Prostate gland (tissue), 2 donors: ENCODE measurements around the gene HLA-B. TPM values are rescaled to one million over a fixed set of nuclear protein-coding genes. Genes with fewer than 3 reads are reported as not detected.

Experiments used
- DNase-seq: peaks from one replicate; pipeline ENCODE4 v3.0.0-alpha.2; 2019; ENCODE audit warnings: low spot score
- H3K27ac ChIP-seq, 2 donors: fragments of 200-600 bp; sonication (generic); 2 replicates each; pipeline ENCODE4 v1.5.1; 2017 to 2019
- H3K27me3 ChIP-seq: fragments of 200-600 bp; sonication (generic); replicated peaks from 2 replicates; pipeline ENCODE4 v1.5.1; 2019; ENCODE audit not compliant: insufficient read depth
- H3K36me3 ChIP-seq, 2 donors: fragments of 200-600 bp; sonication (generic); 1 replicate in 1 of 2; 2 replicates in 1 of 2; pipeline versions ENCODE4 v1.5.1 to v1.8.1; 2017 to 2019
- H3K4me1 ChIP-seq: fragments of 200-600 bp; sonication (generic); replicated peaks from 2 replicates; pipeline ENCODE4 v1.5.1; 2019
- H3K4me3 ChIP-seq, 2 donors: fragments of 200-600 bp; sonication (generic); 2 replicates each; pipeline ENCODE4 v1.5.1; 2017 to 2019
- H3K9me3 ChIP-seq: fragments of 200-600 bp; sonication (generic); 2 replicates; pipeline ENCODE4 v1.5.1; 2017
- CTCF ChIP-seq, 4 experiments: fragments of 200-600 bp in 2 of 4; fragments of 450-650 bp in 2 of 4; sonication (generic) in 2 of 4; IDR thresholded peaks; 1 replicate in 3 of 4; 2 replicates in 1 of 4; pipeline ENCODE4 v1.5.1; 2016 to 2019; ENCODE audit warnings: antibody characterized with exemption in 4 of 4, mild to moderate bottlenecking in 2 of 4, moderate library complexity in 2 of 4
- POLR2A ChIP-seq: fragments of 450-650 bp; IDR thresholded peaks from one replicate; pipeline ENCODE4 v1.6.1; 2016; ENCODE audit warnings: antibody characterized with exemption, mild to moderate bottlenecking
- POLR2AphosphoS5 ChIP-seq: sonication (generic); formaldehyde crosslinking; IDR thresholded peaks from one replicate; pipeline ENCODE4 v1.6.1; 2017; ENCODE audit warnings: antibody characterized with exemption
- WGBS: methylation state at CpG from one replicate; pipeline ENCODE4 v1.1.5; 2018; 5-methylcytosine and 5-hydroxymethylcytosine counted together
- intact Hi-C: fragments of 100-400 bp; cut with DNase I; formaldehyde crosslinking; loops from one replicate; pipeline ENCODE4 v1.14.2; 2022
- total RNA-seq, 2 donors: library from RNA; depleted of rRNA; stranded (reverse); fragments of >200 nt; gene quantifications; one replicate each; pipeline ENCODE4 v1.1.0, GENCODE V29; 2016

HLA-B gene
- total RNA-seq, 2 donors from 2014 or later, result 846 to 899 TPM

- DNase-seq, result no peak
- intact Hi-C loops, result no loop called here
These were observed 6.0 kb downstream of the HLA-B start for GRCh38 chr6:31351033-31351380.

GRCh38 chr6:31350196-31351032 is 6.6 kb downstream of the HLA-B start:
- H3K9me3 ChIP-seq, result no peaks in the 10 kb centered on the region
- WGBS, result 54% methylated on average over 11 of the region's 11 CpGs
- intact Hi-C loops, result no loop called here
- no peaks in the 10 kb centered on the region for H3K36me3 ChIP-seq
- no peak overlapping the region for H3K4me3 ChIP-seq
- no peak overlapping the region for H3K27ac ChIP-seq
- TF ChIP-seq POLR2AphosphoS5, result no peak
- no peak for TF ChIP-seq POLR2A
- TF ChIP-seq CTCF (IDR thresholded peaks at IDR 0.05), result no peak
- no peaks in the 10 kb centered on the region for H3K4me1 ChIP-seq
- no peak for DNase-seq
- no peaks in the 10 kb centered on the region for H3K27me3 ChIP-seq

More at GRCh38 chr6:31351033-31351380, 6.0 kb downstream of the HLA-B start:
- Histone ChIP-seq H3K27me3 (no peaks in the 10 kb centered on the region), H3K4me3 (no peak overlapping the region), H3K4me1 (no peaks in the 10 kb centered on the region), H3K36me3 (no peaks in the 10 kb centered on the region), H3K27ac (no peak overlapping the region), H3K9me3 (no peaks in the 10 kb centered on the region)
- 0% methylated on average over 3 of the region's 3 CpGs for WGBS
- TF ChIP-seq POLR2AphosphoS5 (no peak), POLR2A (no peak), CTCF (IDR thresholded peaks at IDR 0.05) (no peak)

GRCh38 chr6:31349301-31349700 is 7.7 kb downstream of the HLA-B start:
- intact Hi-C loops, result no loop called here
- DNase-seq, result no peak
- Histone ChIP-seq H3K36me3 (no peaks in the 10 kb centered on the region), H3K9me3 (no peaks in the 10 kb centered on the region), H3K4me3 (no peak overlapping the region), H3K27me3 (no peaks in the 10 kb centered on the region), H3K27ac (no peak overlapping the region), H3K4me1 (no peaks in the 10 kb centered on the region)
- TF ChIP-seq POLR2AphosphoS5, result no peak
- TF ChIP-seq POLR2A, result no peak
- no peak for TF ChIP-seq CTCF (IDR thresholded peaks at IDR 0.05)
- 77% methylated on average over 4 of the region's 4 CpGs for WGBS

- intact Hi-C loops, result no loop called here
- no peaks in the 10 kb centered on the region for H3K27me3 ChIP-seq
These were observed 11.8 kb downstream of the HLA-B start for GRCh38 chr6:31345026-31345730.

More at GRCh38 chr6:31345026-31345730, 11.8 kb downstream of the HLA-B start:
- no peak overlapping the region for H3K27ac ChIP-seq
- no peak overlapping the region for H3K4me3 ChIP-seq
- no peak for DNase-seq
- H3K4me1 ChIP-seq, result no peaks in the 10 kb centered on the region
- TF ChIP-seq CTCF (IDR thresholded peaks at IDR 0.05) (no peak), POLR2AphosphoS5 (no peak)
- no peaks in the 10 kb centered on the region for H3K9me3 ChIP-seq
- no peaks in the 10 kb centered on the region for H3K36me3 ChIP-seq
- WGBS, result 60% methylated on average over 5 of the region's 5 CpGs
